WI38 (cell line): ENCODE results near the gene PSG2.
"Not testable (repeated sequence)": the region's sequence is repeated elsewhere in the genome, so short reads cannot be mapped to it uniquely, and the experiment has no call there.

ENCODE experiments used
- H3K4me3 ChIP-seq: 2 replicates; pipeline ENCODE4 v1.5.1; 2011; ENCODE audit warnings: low read depth, mild to moderate bottlenecking, control low read depth, low read length
- TF ChIP-seq, protein P1 (sequence below): IDR thresholded peaks from 2 replicates; pipeline ENCODE4 v1.5.1; 2012; ENCODE audit warnings: low read depth, mild to moderate bottlenecking, control low read depth, low read length

The PSG2 gene

DNA sequence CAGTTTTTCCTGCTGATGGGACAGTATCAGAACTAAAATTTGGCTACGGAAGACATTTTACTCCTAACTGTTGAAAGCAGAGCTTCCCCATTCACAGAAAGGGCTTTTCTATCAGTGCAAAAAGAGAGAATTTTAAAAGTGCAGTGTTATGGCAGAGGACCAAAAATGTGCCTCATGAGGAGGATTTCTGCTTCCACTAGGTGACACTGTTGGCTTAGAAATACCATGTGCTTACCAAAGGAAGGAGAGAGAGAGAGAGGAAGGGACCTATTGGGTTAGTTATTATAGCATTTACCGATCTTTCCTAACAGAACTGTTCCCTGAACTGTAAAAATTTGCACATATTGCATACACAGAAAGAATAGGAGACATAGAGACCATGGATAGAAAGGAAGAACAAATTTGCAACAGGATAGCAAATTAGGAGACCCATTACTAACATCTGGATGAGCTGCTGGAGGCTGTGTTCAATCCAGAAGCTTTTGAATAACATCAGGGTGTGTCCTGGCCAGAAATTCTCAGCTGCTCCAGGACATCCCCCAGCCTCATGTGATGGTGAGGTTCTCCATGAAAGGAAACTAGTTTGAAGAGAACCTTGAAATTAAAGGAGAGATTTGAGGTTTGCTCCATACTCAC is 21.8 kb upstream of the PSG2 start:
- TF ChIP-seq, protein P1, sequence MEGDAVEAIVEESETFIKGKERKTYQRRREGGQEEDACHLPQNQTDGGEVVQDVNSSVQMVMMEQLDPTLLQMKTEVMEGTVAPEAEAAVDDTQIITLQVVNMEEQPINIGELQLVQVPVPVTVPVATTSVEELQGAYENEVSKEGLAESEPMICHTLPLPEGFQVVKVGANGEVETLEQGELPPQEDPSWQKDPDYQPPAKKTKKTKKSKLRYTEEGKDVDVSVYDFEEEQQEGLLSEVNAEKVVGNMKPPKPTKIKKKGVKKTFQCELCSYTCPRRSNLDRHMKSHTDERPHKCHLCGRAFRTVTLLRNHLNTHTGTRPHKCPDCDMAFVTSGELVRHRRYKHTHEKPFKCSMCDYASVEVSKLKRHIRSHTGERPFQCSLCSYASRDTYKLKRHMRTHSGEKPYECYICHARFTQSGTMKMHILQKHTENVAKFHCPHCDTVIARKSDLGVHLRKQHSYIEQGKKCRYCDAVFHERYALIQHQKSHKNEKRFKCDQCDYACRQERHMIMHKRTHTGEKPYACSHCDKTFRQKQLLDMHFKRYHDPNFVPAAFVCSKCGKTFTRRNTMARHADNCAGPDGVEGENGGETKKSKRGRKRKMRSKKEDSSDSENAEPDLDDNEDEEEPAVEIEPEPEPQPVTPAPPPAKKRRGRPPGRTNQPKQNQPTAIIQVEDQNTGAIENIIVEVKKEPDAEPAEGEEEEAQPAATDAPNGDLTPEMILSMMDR: peak; percentile 35; the same call in 1 of the 2 replicates
- H3K4me3 ChIP-seq: not testable (repeated sequence)

- H3K4me3 ChIP-seq: no peak overlapping the region
- TF ChIP-seq, protein P1: no peak
Observed at GRCh38 chr19:43101950-43102349, 19.4 kb upstream of the PSG2 start.

GRCh38 chr19:43098416-43098815 is 15.9 kb upstream of the PSG2 start:
- H3K4me3 ChIP-seq: not testable (repeated sequence)

GRCh38 chr19:43087702-43088340 is 5.3 kb upstream of the PSG2 start:
- TF ChIP-seq, protein P1: peak; percentile 54

GRCh38 chr19:43085796-43086530 is 3.5 kb upstream of the PSG2 start:
- not testable (repeated sequence) for H3K4me3 ChIP-seq

More at GRCh38 chr19:43087702-43088340, 5.3 kb upstream of the PSG2 start:
- H3K4me3 ChIP-seq: not testable (repeated sequence)

DNA sequence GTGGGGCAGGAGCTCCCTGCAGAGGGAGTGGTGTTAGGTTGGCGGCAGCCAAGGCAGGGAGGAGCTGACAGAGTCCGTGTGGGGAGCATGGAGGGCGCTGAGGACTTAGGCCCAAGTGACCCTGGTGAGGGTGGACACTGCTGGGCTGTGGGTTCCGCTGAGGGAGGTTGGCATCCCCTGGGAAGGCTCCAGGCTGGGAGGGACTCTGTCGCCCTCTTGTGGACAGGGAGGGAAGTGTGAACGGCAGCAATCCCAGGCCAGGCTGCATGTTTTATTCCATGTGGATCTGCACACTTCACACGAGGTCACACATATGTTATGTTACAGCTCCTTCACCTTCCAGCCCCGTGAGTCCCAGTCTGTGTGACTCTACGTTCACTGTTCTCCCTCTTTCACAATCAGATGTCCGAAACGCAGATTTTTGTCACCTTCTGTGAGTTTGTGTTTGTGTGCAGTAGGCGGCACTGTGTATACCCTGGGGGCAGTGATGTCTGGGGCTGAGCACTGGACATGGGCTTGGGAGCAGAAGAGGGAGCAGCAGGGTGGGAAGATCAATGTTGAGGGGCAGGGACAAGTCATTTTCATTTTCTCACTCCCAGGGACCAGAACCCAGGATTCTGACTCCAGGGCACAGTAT is 1.8 kb upstream of the PSG2 start:
- H3K4me3 ChIP-seq: not testable (repeated sequence)
- TF ChIP-seq, protein P1: peak; percentile 34

GRCh38 chr19:43083721-43084120 is 1.2 kb upstream of the PSG2 start:
- H3K4me3 ChIP-seq: not testable (repeated sequence)

DNA sequence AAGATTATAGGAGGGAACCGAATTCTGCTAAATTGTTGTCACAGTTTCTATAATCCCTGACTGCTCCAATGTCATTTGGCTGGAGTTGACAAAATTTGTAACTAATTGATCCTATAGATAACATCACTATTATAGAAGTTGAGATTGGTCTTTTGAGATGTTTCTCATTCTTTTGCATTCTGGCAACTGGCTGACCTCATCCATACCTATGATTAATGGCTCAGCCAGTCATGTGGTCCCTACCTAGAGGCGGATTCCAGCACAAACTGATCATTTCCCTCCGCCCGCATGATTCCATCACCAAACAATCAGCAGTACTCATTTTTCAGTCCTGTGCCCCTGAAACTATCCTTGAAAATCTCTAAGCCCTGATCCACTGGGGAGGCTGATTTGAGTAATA is 4.2 kb downstream of the PSG2 start:
- H3K4me3 ChIP-seq: no peak overlapping the region
- TF ChIP-seq, protein P1: no peak

- H3K4me3 ChIP-seq: not testable (repeated sequence)
Observed at GRCh38 chr19:43077881-43078280, 4.6 kb downstream of the PSG2 start.

DNA sequence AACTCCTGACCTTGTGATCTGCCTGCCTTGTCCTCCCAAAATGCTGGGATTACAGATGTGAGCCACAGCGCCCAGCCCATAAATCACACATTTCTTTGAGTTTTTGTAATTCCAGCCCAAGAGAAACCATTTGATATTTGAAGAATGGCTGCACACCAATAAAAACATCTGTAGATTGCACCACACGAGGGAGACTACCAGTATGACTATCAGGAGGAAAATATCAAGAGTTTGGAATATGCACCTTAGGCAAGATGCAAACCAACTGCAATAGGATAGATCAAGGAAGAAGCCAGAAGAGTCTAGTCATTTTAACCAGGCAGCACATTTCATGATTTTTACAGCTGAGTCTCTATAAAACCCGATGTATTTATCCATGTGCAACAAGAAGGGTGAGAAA is 20.1 kb downstream of the PSG2 start:
- H3K4me3 ChIP-seq: not testable (repeated sequence)

- not testable (repeated sequence) for H3K4me3 ChIP-seq
Observed at GRCh38 chr19:43061326-43061725, 21.2 kb downstream of the PSG2 start.

DNA sequence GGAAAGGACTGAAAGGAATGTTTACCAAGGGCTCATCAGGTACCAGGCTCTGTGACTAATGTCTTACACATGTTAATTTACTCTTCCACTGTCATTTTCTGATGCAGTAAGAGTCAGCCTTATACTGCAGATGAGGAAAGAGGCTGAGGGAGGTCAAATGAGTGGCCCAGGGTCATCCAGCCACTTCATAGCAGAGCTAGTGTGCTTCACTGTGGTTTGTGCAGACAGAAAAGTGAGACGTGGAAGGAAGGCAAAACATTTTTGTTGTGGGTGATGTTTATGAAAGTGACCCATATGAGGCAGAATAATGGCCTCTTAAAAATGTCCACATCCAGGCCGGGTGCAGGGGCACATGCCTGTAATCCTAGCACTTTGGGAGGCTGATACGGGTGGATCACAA is 22.2 kb downstream of the PSG2 start:
- H3K4me3 ChIP-seq: not testable (repeated sequence)

GRCh38 chr19:43059482-43059881 is 23.0 kb downstream of the PSG2 start:
- not testable (repeated sequence) for H3K4me3 ChIP-seq
